Stimulated activated CD4-positive, alpha-beta T cell treated with anti-CD3 and anti-CD28 coated beads, TNF-alpha, amount 100 ng/mL, for 48 hours (primary cell): ENCODE results near the gene IQGAP3.
A peak's percentile ranks its signal among the peaks of the same experiment; 100 is the strongest.
"Not testable (repeated sequence)": the region's sequence is repeated elsewhere in the genome, so short reads cannot be mapped to it uniquely, and the experiment has no call there.

Experiments
- DNase-seq, 3 donors: peaks; one replicate each; pipeline ENCODE4 v3.0.0-alpha.2; 2020; ENCODE audit warnings: low read depth in 3 of 3

The IQGAP3 gene

GRCh38 chr1:156571919-156572662 lies at the start of gene IQGAP3:
IQGAP3 (minus strand) TSS chr1:156572565; CDS start chr1:156572529, 36 bp downstream.
- DNase-seq, result peak; percentile 56 to 67 (median 60)

GRCh38 chr1:156619582-156619955 lies 47.2 kb upstream of the IQGAP3 start:
- DNase-seq, result no peak

GRCh38 chr1:156618853-156619581 lies 46.7 kb upstream of the IQGAP3 start, which contains the start of gene HAPLN2:
HAPLN2 (plus strand) TSS chr1:156619415; CDS start chr1:156623491, 4,076 bp downstream.
- no peak for DNase-seq

GRCh38 chr1:156616463-156616862 lies 44.1 kb upstream of the IQGAP3 start:
- DNase-seq, result no peak

- no peak for DNase-seq
These were observed 43.6 kb upstream of the IQGAP3 start for GRCh38 chr1:156615946-156616345.

GRCh38 chr1:156612666-156613065 lies 40.3 kb upstream of the IQGAP3 start:
- DNase-seq, result no peak

GRCh38 chr1:156610072-156610471 lies 37.7 kb upstream of the IQGAP3 start:
- not testable (repeated sequence) for DNase-seq

GRCh38 chr1:156608981-156609380 lies 36.6 kb upstream of the IQGAP3 start:
- DNase-seq, result peak in 2 of 3 donors; percentile 32 to 49

- DNase-seq, result peak in 2 of 3 donors; percentile 33 to 56
These were observed 35.8 kb upstream of the IQGAP3 start for GRCh38 chr1:156608036-156608674.

GRCh38 chr1:156607344-156607743 lies 35.0 kb upstream of the IQGAP3 start:
- DNase-seq, result not testable (repeated sequence)

GRCh38 chr1:156602557-156602993 lies 30.2 kb upstream of the IQGAP3 start:
- DNase-seq, result no peak

- DNase-seq, result no peak
These were observed 29.5 kb upstream of the IQGAP3 start for GRCh38 chr1:156601892-156602291.

- peak; percentile 63 to 73 (median 66) for DNase-seq
These were observed 28.9 kb upstream of the IQGAP3 start, which contains the start of gene GPATCH4 for GRCh38 chr1:156601122-156601830. GPATCH4 (minus strand) TSS chr1:156601479.

- DNase-seq, result no peak
These were observed 28.4 kb upstream of the IQGAP3 start for GRCh38 chr1:156600733-156601121.

- no peak for DNase-seq
These were observed 27.4 kb upstream of the IQGAP3 start for GRCh38 chr1:156599811-156600210.

- no peak for DNase-seq
These were observed 26.5 kb upstream of the IQGAP3 start for GRCh38 chr1:156598731-156599432.

GRCh38 chr1:156598125-156598524 lies 25.8 kb upstream of the IQGAP3 start:
- no peak for DNase-seq

- no peak for DNase-seq
These were observed 24.1 kb upstream of the IQGAP3 start for GRCh38 chr1:156596426-156596825.

GRCh38 chr1:156595016-156595415 lies 22.7 kb upstream of the IQGAP3 start:
- DNase-seq, result no peak

- DNase-seq, result no peak
These were observed 21.8 kb upstream of the IQGAP3 start for GRCh38 chr1:156594190-156594589.

- DNase-seq, result no peak
These were observed 21.3 kb upstream of the IQGAP3 start for GRCh38 chr1:156593661-156593989.
